HG03460 (cell line): ENCODE measurements around the gene USP26.
"Not testable (repeated sequence)": the region's sequence is repeated elsewhere in the genome, so short reads cannot be mapped to it uniquely, and the experiment has no call there.

Experiments
- ATAC-seq: cut with Tn5 transposase; IDR thresholded peaks from one replicate; pipeline ENCODE4 v1.9.1; 2021; ENCODE audit not compliant: unreplicated experiment

USP26 gene, protein sequence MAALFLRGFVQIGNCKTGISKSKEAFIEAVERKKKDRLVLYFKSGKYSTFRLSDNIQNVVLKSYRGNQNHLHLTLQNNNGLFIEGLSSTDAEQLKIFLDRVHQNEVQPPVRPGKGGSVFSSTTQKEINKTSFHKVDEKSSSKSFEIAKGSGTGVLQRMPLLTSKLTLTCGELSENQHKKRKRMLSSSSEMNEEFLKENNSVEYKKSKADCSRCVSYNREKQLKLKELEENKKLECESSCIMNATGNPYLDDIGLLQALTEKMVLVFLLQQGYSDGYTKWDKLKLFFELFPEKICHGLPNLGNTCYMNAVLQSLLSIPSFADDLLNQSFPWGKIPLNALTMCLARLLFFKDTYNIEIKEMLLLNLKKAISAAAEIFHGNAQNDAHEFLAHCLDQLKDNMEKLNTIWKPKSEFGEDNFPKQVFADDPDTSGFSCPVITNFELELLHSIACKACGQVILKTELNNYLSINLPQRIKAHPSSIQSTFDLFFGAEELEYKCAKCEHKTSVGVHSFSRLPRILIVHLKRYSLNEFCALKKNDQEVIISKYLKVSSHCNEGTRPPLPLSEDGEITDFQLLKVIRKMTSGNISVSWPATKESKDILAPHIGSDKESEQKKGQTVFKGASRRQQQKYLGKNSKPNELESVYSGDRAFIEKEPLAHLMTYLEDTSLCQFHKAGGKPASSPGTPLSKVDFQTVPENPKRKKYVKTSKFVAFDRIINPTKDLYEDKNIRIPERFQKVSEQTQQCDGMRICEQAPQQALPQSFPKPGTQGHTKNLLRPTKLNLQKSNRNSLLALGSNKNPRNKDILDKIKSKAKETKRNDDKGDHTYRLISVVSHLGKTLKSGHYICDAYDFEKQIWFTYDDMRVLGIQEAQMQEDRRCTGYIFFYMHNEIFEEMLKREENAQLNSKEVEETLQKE

DNA sequence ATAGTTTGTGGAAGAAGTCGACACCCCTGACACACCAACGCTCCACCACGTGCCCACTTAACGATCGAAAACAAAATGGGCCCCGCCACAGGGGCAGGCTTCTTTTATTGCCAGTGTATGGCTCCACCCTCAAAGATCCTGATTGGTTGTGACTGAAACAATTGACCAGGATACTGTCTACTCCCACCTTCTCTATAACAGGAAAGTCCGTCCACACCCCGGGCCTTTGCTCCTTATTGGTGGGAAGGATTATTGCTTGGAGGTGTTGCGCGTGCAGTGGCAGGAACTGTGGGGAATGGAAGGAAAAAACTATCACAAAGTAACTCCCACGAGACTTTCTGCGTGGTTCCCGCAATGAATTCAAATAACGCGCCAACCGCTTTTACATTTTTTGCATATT lies at the start of gene USP26:
USP26 (minus strand) TSS at position 79 of the 400 bp plus-strand sequence. CDS start 68,889 bp downstream, outside the sequence.
- ATAC-seq, result no peak

DNA sequence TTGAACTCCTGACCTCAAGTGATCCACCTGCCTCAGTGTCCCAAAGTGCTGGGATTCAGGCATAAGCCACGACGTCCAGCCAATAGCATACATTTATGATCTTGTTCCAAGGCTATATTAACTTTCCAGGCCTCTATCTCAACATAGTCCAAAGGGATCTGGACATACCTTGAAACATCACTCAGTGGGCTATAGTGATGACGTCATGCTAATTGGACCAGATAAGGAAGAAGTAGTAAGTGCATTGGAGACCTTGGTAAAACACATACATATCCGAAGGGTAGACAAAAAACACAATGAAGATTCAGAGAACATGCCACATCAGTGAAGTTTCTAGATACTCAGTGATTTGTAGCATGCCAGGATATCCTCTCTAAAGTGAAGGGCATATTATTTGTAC lies 37.4 kb upstream of the USP26 start:
- no peak for ATAC-seq

DNA sequence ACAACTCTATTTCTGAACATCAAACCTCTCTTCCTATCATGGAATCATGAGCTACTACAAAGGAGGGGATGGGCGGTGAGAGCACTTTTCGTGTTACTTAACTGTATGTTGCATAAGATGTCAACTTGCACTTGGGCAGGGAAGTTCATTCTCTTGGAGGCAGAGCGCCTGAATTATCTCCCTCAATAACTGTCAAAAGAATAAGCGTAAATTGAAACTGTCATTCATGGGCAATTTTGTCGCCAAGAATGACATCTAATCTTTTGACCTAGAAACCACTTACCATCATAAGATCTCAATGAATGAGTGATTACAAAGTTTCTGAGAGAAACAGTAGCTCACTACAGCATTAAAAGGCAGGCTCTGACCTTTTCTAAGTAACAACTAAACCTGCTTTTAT lies 23.5 kb upstream of the USP26 start:
- no peak for ATAC-seq

DNA sequence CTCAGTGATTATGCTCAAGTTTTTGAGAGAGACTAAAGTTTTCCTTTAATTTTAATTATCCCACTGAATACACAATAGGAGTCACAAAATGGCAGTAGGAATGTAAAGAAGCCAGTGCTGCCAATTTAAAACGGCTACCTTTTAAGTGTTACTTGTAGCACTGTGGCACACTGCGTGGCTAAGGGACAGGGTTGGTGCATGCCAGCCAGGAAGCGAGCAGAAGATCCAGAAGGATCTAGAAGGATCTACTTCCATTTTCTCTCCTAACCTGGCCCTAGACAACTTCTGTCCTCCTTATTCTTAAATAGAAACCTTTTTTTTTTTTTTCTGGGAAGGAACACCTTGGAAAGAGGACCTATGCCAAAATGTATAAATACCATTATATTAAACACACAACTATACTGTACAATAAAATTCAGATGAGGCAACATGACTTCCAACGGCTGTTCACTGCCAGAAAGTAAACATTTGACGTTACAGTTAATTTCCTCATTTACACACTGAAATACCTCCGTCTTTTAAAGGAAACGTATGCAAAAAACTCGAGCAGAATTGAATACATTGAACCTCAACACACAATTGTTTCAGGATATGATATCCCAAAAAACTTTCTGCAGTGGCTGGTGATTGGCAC lies 2.7 kb downstream of the USP26 start:
- ATAC-seq, result no peak

DNA sequence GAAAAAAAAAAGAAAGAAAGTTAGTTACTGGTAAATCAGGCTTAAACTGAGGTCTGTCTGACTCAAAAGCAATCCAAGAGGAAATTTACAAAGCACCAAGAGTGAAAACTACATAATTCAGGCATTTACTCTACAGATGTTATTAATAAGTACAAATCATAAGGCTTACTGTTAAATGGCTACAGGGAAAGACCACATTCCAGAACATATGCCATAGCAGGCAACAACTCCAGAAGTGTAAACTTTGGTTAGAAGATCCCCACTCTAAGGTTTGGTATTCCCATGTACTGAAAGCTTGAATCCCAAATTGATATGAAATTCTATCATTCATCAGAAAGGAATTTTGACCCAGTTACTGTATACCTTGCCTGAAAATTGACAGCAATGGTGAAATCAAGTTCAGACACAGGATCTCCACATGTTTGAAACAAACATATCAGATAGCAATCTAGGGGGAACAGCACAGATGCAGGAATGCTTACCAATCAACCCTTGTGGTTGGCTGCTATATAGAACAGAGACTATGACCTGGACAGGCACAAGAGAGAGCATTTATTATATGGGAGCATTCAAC lies 6.6 kb downstream of the USP26 start:
- no peak for ATAC-seq

DNA sequence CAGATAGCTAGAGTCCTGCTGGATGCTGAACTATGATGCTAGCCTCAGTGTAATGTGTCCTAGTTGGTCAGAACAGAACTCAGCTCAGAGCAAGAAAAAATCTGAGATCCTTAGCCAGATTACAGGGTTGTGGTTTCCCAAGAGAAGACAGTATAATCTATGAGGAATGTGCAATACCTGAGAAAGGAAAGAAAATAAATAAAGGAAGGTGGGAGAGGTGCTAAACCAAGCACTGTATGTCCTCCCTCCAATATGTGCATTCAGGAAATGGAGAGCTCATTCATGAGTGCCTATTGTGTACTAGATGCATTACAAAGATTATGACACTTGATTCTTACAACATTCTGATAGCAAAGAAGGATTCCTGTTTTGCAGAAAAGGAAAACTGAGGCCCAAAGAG lies 7.5 kb downstream of the USP26 start:
- ATAC-seq, result no peak

DNA sequence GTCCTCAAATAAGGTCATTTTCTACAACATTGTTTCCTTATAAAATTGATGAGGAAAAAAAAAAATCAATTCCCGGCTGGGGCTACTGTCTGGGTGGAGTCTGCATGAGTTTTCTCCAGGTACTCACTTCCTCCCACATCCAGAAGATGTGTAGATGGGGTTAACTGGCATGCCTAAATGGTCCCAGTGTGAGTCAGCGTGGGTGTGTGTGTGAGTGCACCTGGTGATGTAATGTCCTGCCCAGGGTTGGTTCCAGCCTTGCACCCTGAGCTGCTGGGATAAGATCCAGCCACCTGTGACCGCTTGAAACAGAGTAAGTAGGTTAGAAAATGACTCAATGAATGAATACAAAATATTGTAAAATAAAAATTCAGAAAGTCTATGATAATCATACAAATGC lies 11.1 kb downstream of the USP26 start:
- ATAC-seq, result no peak

DNA sequence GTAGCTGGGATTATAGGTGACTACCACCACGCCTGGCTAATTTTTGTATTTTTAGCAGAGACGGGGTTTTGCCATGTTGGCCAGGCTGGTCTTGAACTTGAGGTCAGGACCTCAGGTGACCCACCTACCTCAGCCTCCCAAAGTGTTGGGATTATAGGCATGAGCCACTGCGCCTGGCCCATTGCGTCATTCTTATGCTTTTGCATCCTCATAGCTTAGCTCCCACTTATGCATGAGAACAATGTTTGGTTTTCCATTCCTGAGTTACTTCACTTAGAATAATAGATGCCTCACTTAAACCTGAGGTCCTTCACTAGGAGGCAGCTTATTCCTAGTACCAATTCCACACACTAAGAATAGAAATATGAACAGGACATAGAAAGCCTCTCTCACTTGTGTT lies 11.9 kb downstream of the USP26 start:
- ATAC-seq, result not testable (repeated sequence)

DNA sequence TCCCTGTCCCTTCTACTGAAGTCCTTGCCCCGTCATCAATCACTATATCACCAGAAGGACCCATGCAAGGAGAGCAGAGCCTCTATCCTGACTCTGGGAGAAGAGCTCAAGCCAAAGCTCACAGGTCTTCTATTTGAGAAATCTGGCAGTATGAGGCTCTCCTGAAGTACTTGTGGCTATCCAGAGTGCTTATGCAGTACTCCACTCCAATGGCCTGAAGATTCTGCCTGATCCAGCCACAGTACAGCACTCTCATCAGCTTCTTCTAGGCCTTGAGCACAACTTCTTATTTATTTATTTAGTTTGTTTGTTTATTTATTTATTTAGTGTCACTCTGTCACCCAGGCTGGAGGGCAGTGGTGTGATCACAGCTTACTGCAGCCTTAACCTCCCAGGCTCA lies 13.0 kb downstream of the USP26 start:
- ATAC-seq, result no peak

DNA sequence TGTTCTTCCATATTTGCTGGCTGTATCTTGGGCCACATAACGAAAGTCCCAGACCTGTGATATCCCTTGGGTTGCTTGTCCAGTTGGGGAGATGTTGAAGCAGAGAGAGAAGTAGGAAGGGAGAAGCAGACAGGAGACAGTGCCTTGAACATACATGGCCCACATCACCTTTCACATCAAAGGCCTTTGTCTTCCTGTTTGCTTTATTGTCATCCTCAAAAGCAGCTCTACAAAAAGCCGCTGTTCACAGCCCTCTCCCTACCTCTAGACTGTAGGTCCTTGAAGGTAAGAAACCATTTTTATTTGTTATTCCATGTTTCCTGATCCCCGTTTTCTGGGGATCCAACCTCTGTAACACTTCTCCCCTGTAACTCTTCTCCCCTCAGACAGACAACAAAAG lies 14.9 kb downstream of the USP26 start:
- ATAC-seq, result no peak

DNA sequence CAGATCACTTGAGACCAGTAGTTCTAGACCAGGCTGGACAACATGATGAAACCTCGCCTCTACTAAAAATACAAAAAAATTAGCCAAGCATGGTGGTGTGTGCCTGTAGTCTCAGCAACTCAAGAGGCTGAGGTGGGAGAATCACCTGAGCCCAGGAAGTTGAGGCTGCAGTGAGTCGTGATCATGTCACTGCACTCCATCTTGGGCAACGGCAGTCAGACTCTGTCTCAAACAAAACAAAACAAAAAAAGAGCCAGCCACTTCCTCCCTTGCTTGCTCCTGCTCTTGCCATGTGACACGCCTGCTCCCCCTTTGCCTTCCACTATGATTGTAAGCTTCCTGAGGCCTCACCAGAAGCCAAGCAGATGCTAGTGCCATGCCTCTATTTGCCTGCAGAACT lies 19.1 kb downstream of the USP26 start:
- ATAC-seq, result not testable (repeated sequence)

DNA sequence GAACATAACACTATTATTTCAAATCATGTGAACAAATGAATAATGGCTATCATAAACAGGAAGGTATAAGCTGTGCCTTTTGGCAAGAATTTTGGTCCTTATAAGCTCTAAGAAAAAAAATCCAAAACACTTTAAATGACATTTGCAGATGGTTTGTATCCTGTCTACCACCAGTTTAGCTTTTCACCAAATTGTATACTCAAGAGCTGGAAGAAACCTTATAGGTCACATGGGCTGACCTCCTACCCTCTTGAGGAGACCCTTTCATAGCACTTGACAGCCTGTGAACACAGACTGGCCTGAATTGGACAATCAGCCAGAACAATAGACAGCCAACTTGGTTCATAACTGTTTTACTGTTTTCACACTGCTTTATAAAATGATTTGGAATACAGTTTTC lies 24.3 kb downstream of the USP26 start:
- no peak for ATAC-seq

DNA sequence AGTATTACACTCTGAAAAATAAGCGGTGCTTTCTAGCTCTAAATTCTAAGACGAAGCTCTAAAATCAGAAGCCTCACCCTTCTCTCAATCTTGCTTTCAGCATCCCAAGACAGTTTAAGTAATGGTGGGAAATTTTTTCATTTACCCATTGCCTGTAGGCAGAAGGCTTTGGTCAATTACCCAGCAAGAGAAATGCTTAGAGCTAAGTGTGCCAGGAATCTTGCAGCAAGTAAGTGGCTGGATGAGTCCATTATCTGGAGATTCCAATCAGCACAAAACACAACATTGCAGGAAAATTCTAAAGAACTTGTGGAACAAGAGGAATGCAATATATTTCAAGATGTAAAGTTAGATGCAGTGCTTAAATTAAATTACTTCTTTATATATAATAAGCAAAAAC lies 28.4 kb downstream of the USP26 start:
- ATAC-seq, result no peak

DNA sequence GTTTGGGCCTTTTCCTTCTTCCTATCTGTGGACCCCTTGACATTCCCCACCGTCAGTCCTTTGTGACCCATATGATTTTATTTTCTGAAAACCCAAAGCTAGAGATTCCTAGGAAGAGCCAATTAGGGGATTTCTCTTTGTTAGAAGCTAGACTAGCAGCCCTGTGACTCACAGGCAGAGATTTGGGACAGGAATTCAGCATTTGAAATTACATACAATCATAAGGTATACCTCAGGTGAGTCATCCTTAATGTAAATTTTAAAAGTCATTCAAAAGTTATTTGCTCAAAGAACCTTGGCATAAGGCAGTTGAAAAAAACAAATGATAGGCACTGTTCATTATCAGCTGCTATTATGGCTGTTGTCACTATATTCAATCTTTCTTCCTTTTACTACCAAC lies 40.6 kb downstream of the USP26 start:
- no peak for ATAC-seq

DNA sequence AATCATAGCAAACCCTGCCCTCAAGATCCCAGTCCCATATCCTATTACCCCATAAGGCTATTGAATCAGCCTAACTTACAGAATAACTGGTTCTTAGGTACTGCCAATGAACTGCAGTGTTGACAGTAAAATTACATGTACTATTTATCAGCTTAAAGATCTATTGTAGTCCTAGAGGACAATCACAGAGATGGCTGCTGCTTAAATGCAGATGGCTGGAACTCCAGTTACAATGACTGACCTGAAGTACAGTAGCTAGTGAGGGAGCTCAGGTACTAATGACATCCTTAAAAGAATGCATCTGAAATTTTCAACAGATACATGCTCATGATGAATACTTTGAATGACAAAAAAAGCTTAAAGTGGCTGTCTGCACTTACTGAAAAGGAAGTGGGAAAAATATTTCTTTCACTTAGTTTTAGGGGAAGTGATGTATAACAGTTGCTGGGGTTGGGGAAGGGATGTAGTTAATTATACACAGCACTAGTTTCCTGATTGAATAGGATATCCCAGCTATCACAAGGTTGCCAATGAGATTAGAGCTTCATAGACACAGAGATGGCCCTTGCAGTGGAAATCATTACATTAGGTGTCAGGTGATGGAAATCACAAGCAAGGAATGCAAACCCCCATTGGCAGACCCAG lies 42.0 kb downstream of the USP26 start:
- no peak for ATAC-seq

DNA sequence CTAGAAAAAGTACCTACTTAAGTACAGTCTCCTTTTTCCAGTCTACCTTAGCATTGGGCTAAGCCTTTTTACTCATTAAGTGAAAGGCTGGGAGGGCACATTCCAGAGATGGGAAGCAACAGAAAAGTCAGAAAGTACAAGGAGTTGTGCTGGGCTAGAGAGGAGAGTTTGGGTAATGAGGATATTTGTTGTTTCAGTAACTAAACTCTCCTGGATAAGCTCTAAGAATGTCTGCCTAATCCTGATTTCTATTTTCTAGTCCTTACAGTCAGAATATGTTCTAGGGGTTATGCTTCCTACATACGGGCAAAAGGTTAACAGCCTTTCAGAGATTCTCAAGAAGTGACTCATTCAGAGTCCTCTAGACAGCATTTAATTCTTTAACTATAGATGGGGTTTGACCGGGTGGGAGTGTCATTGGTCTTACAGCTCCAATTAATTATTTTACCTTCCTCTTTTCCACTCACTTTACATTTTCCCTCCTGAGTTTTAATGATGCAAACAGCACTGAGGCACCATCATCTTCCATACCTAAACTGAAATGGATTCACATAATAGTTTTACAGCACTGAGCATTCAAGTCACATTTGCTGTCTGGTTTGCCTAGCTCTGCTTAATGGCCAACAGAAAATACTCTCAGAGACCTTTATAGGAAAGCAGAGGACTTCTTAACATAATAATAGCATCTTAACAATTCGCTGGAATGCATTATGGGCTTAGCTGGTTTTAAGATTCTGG lies 42.9 kb downstream of the USP26 start:
- no peak for ATAC-seq

DNA sequence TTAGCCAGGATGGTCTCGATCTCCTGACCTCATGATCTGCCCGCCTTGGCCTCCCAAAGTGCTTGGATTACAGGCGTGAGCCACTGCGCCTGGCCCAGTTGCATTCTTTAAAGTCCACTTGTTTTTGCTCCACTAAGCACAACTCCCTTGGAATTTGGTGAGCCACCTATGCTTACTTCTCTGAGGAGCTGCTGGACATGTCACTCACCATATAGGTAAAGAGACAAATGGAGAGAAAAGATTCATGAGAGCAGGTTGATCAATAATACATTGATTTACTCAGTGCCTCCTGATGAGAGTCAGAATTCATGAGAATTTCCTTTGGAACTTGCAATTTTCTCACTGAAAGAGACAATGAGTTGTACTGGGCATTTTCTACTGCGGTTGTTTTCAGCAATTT lies 48.2 kb downstream of the USP26 start:
- ATAC-seq, result no peak

DNA sequence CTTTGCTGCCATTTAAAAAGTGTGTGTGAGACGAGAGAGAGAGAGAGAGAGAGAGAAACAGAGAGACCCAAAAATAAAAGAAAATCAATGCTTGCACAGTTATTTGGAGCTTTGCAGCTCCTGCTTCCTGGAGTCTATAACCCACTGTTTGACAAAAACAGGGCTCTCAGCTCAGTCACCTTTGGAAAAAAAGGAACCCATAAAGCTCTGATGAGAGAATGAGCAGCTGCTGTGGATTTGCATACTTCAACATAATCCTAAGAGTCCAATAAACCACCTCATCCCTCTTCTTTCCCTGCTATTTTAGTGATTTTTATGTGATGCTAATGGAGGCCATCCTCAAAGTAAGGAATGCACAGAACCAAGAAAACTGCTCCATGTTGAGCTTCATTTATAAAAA lies 50.3 kb downstream of the USP26 start:
- ATAC-seq, result no peak

DNA sequence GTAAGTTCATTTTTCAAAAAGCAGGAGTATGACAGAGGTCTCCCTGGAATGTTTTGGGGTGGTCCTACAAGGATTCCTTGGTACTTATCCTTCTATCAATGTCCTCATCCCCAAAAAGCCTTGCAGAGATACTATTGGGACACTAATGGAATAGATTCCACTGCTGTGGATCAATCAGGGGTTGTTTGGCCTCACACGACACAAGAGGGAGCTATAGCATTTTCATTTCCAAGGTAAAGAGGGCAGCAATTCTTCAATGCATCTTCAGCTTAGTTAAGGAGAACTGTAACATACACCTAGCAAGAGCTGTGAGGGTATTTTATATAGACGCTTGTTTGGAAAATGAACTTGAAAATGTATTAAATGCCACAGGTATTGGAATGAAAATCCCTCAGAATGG lies 50.9 kb downstream of the USP26 start:
- ATAC-seq, result no peak

DNA sequence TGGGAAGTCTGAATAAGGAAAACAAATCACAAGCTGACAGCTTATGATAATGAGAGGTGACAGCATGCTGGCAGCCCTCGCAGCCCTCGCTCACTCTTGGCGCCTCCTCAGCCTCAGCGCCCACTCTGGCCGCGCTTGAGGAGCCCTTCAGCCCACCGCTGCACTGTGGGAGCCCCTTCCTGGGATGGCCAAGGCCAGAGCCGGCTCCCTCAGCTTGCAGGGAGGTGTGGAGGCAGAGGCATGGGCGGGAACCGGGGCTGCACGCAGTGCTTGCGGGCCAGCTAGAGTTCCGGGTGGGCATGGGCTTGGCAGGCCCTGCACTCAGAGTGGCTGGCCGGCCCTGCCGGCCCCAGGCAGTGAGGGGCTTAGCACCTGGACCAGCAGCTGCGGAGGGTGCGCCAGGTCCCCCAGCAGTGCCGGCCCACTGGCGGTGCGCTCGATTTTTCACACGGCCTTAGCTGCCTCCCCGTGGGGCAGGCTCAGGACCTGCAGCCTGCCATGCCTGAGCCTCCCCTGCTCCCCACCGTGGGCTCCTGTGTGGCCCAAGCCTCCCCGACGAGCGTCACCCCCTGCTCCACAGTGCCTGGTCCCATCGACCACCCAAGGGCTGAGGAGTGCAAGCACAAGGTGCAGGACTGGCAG lies 52.6 kb downstream of the USP26 start:
- ATAC-seq, result not testable (repeated sequence)
